GM21526 (cell line): Measurements from ENCODE around the gene HNRNPH1.

Source experiments
- ATAC-seq: cut with Tn5 transposase; IDR thresholded peaks from one replicate; pipeline ENCODE4 v1.9.1; 2021; ENCODE audit warnings: moderate library complexity; ENCODE audit not compliant: unreplicated experiment, low FRiP score

HNRNPH1 gene

DNA sequence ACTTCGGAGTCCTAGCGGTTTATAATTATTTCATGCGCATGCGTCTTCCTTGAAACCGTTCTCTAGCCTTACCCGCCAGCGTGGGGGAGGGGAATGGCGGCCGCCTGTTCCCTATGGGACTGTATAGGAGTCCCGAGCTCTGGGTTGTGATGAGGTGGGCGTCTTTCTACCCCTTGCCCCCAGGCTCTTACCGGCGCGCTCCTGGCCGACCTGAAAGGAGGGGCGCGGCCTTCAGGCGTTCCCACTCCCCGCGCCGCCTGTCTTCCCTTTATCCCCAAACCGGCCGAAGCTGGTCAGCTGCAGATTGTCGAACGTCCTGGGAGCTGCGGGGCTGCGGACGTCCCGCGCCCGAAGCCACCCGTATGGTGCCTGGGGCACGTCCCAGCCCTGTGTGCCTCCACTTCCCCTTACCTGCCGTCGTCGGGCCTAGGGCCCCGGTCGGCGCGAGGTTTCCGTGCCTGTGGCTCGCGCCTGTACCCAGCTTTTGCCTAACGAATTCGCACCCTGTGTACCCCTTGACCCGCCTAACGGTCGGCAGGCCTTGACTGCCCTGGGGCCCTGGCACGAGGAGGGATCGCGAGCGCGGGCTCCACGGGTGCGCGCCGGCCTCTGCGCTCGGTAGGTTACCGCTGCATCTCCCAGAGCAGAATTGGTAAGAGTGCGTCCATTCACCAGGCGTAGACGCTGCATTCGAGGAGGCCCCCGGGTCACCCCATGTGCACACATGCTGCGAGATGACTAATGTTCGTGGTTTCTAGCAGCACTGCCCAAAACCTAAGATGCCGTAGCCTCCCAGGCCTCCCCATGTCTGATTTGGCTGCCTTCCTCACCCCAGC, 653 bp upstream of the HNRNPH1 start:
- peak; percentile 5 for ATAC-seq

DNA sequence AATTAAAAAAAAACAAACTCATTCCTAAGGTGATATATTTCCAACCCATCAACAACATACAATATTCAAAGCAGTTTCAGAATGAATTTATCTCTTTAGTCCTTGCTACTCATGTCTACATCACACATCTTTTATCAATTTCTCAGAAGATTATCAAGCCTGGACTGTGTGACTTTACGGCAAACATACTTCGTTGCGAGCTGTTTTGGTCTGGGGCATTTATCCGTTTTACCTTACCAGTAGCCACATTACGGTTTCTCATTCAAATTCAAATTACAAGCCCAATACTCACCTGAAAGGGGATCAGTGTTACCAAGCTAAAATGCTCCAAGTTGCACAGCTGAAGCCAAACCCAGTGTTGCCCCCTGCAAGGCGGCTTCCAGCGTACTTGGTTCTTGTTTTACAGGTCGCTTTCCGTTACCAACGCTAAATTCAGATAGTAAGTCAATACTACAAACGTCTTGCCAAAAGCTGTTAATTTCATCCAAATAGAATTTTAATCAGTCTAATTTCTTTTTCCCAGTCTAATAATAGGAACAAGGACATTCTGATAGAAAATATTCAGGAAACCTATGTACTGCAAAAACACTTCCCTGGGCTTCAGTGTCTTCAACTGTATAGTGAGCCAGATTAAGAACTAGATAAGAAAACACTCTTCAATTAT, 1.8 kb downstream of the HNRNPH1 start:
- ATAC-seq, result no peak

DNA sequence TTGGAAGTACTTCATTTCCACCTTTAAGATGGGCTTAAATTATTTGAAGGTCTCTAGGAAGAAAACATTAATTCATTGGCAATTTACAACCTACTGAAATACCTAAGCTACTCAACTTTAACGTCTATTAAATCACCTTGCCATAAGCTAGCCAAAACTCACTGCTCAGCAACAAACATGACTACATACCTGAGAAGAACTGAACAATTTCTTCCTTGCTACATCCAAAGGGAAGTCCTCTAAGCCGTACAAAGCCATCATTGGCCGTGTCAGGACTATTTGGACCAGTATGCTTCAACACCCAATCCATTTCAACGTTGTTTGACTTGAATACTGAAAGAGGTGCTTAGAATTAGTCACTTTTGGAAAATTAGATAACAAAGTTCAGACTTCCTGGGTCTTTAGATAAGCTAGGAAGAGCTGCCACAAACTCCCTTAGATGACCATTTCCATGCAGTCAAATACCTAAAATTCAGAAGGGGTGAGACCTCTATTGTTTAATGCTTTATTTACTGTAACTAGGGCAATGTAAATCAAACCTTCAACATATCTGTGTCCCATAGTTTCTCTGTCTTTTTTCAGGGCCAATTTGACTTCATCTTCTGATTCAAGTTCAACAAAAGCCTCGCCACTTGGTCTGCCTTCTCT, 2.6 kb downstream of the HNRNPH1 start:
- ATAC-seq, result no peak

DNA sequence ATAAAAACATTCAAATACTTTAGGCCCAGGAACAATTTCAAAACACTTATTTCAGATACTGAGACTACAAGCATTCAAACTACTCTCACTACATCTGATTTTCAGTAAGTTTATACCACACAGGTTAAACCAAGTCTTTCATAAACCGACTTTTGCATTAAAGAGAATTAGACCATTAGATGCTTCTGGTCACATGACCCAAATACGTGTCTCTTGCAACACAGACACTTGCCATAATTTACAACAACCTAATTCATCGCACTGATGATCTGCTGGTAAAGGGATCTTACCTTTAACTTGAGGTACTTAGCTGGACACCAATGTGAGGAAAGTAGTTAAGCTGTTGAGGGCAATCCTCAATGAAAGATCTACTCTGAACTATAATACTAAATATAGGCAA, 3.2 kb downstream of the HNRNPH1 start:
- no peak for ATAC-seq

DNA sequence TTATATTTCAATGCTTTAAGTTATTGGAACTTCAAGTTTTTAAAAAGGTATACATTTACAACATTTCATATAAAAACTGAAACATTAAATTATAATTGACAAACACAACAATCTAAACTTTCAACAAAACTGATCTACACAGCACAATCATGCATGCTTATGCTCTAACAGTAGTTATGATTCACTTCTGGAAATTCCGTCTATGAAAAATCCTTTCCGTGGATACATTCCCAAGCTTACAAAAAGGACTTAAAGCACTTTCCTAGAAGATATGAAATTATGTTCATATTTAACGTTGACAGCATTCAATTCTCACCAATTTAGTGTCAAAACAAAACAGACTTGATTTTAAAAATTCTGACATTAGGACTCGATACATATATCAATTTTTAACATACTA, 3.7 kb downstream of the HNRNPH1 start:
- ATAC-seq, result no peak

DNA sequence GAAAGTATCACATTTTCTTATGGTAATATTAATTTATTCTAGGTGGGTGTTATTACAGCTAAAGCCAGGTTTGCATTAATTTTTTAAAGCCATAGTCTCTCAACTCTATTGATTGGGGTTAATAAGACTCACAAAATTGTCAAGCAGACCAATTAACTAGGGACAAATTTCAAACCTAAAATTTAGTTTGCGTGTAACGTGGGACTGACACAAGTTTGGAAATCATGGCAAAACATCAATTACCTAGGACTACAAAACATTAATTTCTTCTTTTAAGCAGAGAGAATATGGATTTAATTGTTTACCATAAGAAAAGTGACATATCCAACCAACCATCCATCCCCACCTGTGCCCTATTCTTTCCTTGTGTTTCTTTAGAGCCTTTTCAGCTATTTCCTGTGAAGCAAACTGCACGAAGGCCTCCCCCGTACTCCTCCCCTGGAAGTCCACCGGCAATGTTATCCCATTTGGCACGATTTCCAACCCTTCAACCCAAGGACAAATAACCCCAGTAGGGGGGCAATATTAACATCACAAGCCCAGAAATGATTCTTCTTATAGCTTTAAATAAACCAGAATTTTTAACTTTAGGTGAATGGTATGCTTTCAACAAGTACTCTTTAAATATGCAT, 4.4 kb downstream of the HNRNPH1 start:
- no peak for ATAC-seq

DNA sequence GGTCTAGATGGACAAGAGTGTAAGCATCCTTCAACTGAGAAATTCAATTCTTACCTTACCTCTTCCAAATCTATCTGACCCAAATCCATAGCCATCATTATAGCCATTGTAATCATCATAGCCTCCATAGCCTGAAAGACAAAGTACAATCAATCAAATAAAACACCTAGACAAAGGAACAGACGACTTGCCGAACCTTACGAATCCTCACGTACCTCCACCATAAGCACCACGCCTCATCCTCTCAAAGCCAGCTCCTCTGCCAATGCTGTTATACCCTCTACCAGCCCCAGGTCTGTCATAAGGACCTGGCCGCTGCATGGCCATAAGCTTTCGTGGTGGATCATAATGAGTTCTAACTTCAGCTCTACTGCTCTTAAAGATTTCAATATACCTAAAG, 5.5 kb downstream of the HNRNPH1 start:
- ATAC-seq, result no peak

DNA sequence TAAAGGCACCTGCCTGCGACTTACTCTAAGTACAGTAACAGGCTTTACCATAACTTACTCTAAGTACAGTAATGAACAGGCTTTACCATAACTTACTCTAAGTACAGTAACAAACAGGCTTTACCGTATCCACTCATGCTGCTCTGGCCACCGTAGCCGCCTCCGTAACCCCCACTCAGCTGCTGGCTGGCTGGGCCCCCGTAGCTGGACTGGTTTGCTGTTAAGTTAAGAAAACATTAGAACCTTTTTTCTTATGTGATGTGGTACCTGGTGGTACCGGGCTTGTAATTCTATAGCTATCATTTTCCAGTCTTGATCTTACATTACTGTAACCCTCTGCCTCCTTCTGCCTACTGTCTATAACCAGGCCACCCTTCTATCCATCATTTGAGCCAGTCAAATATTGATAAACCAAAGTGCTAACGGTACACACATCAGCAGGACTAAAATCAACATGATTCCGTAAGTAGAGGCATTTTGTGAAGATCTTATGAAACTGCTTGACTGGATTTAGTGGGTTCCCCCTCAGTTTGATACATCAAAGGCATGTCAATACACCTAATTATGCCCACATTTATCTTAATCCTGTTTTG, 7.4 kb downstream of the HNRNPH1 start:
- no peak for ATAC-seq

DNA sequence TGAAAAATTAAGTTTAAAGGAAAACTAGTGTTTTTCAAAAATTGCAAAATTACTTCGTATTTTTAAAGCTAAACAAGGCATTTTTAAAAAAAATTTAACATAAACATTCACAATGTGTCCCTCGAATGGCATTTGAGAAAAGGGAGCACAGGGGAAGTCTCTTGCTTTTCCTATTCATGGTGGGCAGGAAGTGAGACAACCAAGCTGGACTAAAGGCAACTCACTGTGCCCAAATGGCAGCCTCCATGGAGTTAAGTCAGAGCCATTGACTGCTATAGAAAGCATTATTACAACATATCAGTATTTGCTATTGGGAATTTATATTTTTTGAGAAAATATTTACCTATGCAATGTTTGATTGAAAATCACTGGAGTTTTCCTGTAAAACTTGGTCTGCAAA, 8.3 kb downstream of the HNRNPH1 start:
- ATAC-seq, result no peak

DNA sequence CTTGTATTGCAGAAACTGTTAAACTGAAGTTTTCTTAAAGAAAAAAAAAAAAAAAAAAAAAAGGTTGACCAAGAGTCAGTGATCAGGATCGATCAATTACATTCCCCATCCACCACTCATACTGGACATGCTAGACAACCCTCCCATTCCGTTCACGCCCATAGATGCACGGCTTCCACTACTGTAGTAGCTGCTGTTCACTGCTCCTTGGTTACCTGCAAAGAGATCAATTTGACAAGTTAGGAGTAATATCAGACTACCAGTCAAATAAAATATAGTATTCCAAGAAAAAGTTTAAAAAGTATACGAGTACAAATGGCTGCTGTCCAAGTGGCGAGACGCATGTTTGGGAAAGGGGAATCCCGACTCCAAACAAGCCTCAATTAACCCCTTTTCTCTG, 8.7 kb downstream of the HNRNPH1 start:
- no peak for ATAC-seq

DNA sequence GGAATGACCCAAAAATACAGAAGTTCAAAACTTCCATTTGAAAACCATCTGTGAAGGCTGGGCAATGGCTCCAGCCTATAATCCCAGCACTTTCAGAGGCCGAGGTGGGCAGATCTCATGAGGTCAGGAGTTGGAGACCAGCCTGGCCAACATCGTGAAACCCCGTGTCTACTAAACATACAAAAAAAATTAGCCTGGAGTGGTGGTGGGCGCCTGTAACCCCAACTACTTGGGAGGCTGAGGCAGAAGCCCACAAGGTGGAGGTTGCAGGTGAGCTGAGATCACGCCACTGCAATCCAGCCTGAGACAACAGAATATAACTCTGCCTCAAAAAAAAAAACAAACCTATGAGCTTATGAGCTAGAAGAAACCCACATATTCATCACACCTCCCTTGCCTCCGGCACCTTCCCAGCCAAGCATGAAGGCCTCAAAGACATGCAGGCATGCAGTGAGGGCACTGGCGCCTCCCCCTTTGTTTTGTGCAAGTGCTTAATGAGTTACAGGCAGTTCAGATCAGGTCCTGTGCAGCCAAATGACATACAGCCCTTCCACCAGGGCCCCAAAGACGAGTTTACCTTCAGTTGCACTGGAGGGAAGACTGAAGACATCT, 9.9 kb downstream of the HNRNPH1 start:
- ATAC-seq, result no peak

DNA sequence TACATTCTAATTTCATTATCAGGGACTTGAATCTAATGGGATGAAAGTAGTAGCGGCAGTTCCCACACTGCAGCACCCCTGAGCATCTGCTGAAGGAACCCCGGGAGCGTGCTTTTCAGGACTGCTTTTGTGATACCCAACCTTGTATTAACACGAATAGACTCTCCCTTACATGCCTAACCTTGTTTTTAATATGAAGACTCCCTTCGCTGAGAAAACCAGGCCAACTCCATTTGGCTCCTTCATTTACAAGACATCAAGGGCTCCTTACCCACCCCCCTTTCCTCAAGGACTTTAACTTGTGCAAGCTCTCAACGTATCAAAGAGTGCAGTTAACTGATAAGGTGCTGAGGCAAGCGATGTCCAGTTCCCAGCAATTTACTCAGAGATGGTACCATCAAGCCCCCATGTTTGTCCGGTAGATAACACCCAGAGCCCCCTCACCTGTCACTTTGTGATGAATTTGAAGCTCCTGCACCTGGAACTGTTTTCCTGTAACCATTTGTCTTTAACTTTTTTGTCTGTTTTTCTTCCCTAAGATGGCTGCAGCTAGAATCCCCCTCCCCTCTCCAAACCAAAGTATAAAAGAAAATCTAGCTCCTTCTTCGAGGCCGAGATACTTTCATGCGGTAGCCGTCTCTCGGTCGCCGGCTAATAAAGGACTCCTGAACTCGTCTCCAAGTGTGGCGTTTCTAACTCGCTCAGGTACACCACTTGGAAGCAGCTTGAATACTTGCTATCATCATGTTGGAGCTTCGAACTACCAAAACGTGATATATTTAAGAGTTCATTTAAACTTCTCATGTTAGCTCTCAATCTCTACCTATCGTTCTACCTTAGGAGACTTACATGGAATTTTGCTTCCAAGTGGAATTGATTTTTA, 10.7 kb downstream of the HNRNPH1 start:
- no peak for ATAC-seq

DNA sequence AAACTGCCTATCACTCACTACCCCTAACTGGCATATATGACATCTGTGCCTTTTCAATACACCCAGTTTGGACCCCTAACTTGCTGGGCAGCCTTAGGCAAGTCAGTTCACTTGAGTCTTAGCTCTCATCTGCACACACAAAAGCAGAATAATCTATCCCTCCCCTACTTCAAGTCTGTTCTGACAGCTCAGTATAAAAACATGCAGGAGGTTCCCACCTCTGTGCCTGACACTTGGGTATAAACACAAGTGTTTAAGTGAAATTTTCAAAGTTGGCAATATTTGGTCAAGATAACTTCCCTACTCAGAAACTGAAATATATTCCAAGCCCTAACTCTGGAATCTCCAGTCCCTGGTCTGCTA, 12.6 kb downstream of the HNRNPH1 start:
- no peak for ATAC-seq

DNA sequence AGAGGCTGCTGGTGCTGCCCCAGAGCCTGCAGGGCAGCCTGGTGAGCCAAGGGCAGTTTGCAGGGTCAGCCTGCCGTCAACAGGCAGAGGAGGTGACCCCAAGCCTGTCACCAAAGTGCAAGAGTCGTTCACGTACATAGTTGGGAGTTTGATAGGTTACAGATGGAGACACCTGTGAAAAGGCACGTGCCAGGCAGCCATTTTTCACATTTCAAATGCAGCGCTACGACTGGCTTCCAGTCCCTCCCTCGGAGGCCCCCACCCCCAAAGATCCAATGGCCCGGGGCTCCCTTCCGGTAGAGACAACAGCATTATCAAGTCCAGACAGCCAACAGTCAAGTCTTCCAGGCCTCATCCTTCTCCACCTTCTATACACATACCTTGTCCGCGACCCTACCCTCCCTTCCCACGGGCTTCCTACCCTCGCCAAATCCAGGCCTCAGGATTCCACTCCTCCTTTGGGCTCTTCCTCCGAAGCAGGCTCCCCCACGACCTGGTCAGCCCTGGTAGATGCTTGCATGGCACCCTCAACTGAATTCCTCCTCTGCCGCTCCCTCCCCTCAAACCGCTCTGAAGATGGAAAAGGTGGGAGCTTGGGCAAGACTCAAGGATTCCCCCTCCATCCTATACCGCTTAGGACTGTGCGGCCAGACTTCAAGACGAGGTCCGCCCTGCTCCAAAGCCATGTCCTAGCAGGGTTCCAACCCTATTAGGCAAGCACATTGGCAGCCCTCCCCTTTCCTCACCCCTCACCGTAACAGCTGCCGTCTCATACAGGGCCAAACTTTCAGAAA, 13.2 kb downstream of the HNRNPH1 start:
- no peak for ATAC-seq

DNA sequence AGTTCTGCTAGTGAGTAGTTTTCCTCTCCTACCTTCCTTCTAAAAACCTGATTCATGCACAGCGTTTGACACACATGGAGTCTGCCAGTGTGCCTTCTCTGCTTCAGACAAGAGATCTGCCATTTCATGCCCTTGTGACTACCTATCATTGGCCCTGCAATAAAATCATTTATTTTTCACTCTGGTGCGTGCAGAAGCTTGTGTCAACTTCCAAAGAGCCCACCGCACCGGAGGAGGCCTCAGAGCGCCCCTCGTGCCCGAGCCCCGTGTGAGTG, 13.7 kb downstream of the HNRNPH1 start:
- no peak for ATAC-seq

DNA sequence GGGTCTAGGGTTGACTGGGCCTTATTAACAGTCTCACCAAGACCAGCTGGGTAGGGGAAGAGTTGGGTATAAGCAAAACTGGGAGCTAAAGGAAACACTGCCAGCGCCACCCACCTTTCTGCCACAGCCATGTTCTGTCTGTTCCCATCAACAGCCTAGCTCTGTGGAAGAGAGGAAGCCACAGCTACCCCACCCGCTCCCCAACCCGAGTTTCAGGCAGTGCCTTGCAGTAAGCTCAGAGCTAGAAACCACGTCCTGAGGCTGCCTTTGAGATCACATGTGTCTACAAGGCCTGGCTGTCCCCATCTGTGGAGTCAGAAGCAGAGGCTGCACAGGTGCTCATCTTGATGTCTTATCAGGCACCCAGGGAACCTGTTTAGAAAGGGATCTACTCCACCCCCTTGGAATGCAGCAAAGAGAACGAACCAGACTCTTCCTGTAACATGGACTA, 15.3 kb downstream of the HNRNPH1 start:
- no peak for ATAC-seq

DNA sequence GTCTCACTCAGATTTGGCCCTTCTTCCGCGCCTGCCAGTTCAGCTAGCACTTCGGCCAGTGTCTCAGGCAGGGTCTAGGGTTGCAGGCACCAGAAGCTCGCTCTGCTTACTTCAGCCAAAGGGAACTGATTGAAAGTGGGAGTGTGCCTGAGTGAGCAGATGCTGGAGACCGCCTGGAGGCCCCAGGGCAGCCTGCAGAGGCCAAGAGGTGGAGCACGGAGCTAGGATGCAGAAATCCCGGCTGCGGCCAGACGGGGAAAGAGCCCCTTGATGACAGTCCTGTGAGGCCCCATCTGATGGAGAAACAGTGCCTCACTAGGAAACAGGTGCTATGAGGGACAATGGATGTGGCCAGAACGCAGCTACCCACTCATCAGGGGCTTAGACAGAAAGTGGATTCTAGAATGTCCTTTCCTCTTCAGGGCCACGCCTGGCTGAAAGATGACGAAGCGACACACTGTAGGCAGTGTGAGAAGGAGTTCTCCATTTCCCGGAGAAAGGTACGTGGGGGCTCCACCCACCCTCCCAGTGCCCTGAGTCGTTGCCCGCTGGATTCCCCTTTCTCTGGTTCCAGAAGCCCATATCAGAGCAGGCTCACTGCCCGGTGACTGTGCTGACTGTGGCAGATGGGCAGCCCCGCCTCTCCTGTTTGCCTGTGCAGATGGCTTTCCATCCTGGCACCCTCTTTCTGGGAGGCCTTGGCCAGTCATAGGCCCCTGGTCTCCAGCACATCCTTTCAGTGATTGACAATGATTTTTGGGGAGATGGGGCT, 16.1 kb downstream of the HNRNPH1 start:
- no peak for ATAC-seq

DNA sequence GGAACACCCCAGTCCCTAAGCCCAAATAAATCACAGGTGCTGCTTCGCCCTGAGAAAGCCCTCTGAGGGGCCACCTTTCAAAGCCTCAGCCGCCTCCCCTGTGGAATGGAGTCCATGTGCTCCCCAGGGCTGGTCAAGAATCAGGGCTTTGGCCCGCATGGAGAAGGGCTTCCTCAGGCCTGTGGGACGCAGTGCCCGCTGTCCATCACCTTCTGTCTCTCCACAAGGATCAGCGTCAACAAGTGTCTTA, 16.6 kb downstream of the HNRNPH1 start:
- no peak for ATAC-seq
